Stimulated activated CD4-positive, alpha-beta T cell treated with anti-CD3 and anti-CD28 coated beads, Interleukin-1b, Interleukin-23, amount 100 ng/mL, for 48 hours (primary cell): ENCODE results near the gene MPG.

Experiments
- DNase-seq: peaks from one replicate; pipeline ENCODE4 v3.0.0-alpha.2; 2020

MPG gene

DNA sequence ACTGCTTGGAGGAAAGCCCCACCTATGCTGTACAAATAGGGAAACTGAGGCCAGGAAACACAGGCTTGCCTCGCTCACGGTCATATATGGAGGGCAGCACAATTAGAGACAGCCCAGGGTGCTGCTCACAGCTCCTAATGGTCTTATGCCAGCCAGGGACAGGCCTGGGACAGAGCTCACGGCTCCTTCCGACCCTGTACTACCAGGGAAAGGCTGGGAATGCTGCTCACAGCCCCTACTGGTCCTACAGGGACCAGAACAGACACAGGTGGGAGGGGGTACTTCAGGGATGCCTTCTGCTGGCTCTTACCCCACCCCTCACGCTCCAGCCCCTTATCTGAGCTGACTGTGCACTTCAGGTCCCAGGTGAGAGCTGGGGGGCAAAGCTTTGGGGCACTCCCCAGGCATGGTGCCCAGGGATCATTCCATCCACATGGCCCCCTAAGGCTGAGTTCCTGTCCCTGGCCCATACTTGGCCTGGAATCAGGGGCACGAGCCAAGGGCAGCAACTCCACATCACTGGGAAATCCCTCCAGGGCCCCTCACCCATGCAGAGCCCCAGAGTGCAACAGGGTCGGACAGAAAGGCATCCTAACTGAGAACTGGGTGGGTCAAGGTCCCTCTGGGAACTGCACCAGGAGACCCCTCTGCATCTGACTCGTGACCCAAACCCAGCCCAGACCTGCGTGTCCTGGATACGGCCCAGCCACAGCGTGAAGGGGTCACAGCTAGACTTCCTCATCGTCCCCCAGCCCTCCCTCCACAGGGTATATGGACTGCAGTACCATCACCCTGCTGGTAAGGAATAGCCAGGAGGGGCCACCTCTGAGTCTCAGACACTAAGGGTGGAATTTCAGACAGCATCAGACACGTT is 11.5 kb upstream of the MPG start:
- no peak for DNase-seq

DNA sequence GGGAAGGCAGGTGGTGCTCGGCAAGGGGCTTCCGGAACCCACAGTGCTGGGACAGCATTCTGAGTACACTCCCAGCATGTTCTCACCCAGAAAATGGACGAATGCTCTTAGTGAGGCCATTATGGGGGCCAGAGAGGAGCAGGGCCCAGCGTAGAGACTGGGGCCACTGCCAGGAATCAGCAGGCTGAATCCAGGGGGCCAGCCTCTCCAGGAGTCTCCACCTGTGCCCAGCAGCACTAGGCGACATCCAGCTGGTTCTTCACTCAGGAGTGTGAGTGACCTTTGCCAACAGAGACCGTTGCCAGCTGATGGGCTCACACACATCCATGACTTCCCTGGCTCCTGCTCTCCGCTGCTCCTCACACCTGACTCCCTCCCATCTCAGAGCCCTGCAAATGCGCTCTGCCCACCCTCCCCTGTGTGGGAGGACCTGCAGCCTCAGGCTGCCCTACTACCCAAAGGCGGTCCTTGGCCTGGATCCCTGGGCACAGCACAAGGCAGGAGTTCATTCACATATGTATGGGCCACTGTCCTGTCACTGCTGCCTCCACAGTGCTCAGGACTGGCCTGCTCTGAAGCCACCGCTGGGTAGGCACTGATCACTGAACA is 10.7 kb upstream of the MPG start:
- DNase-seq, result no peak

DNA sequence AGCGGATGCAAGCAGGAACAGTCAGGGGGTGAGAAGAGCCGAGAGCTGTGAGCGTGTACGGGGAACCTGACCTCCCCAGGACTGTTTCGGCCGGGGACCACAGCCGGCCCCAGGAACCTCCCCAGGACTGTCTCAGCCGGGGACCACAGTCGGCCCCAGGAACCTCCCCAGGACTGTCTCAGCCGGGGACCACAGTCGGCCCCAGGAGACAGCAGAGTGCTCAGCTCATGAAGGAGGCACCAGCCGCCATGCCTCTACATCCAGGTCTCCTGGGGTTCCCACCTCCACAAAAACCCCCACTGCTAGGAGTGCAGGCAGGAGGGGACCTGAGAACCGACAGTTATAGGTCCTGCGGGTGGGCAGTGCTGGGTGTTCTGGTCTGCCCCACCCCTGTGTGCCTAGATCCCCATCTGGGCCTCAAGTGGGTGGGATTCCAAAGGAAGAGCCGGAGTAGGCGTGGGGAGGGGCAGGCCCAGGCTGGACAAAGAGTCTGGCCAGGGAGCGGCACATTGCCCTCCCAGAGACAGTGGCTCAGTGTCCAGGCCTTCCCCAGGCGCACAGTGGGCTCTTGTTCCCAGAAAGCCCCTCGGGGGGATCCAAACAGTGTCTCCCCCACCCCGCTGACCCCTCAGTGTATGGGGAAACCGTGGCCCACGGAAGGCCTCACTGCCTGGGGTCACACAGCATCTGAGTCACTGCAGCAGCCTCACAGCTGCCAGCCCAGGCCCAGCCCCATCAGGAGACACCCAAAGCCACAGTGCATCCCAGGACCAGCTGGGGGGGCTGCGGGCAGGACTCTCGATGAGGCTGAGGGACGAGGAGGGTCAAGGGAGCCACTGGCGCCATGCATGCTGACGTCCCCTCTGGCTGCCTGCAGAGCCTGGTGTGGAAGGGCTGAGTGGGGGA is 9.9 kb upstream of the MPG start:
- DNase-seq, result no peak

DNA sequence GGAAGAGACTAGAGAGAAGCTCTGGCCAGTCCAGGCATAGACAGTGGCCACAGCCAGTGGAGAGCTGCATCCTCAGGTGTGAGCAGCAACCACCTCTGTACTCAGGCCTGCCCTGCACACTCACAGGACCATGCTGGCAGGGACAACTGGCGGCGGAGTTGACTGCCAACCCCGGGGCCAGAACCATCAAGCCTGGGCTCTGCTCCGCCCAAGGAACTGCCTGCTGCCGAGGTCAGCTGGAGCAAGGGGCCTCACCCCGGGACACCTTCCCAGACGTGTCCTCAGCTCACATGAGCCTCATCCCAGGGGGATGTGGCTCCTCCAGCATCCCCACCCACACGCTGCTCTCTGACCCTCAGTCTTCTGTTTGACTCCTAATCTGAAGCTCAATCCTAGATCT is 8.8 kb upstream of the MPG start:
- no peak for DNase-seq

DNA sequence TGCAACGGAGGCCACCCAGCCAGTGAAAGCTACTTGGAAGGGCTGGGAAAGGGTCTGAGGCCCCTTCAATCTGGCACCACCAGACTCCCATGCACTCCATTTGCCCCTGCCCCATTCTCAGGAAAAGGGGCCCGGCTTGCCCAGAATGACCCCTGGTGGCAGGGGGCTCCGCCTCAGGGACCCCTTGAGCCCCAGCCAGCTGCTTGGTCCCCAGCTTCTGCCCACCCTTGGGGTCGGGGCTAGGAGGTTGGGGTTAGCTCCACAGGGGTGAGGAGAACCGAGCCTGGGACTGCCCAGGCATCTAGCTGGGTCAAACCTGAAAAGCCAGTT is 6.8 kb upstream of the MPG start:
- no peak for DNase-seq

DNA sequence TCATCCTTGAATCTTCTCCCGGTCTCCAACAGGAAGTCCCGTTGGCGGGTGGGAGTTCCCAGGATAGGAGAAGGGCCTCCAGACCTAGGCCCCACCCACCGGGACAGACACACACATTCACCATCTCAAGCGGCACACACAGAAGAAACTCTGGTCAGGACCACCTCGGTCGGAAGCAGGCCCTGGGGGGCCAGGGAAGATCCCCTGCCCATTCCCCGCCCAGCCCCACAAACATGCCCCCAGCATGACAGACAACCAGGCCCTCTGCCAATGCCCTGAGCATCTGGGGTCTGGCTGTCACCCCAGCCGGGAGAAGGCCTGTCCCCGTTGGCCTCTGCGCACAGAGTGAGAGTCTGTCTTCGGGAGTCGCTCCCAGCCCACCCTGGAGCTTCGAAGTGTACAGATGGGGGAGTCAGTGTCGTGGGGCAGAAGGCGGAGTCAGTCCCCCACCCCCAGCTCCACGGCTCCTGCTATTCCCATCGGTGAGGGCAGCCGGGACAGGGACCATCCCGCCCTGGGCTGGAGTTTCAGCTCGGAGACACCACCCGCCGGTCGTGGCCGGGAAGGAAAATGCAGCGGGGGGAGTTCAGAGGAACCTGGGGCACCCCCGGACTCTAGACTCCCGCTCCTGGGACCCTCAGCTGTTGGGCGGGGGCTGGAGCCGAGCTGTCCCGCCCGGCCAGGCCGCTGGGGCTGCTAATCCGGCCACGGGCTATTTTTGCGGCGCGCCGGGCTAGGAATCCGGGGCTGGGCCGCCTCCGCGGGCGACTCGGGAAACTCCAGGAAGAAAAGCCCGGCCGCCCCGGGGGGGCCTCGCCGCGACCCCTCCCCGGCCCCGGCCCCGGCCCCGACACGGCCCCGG is 6.3 kb upstream of the MPG start:
- no peak for DNase-seq

DNA sequence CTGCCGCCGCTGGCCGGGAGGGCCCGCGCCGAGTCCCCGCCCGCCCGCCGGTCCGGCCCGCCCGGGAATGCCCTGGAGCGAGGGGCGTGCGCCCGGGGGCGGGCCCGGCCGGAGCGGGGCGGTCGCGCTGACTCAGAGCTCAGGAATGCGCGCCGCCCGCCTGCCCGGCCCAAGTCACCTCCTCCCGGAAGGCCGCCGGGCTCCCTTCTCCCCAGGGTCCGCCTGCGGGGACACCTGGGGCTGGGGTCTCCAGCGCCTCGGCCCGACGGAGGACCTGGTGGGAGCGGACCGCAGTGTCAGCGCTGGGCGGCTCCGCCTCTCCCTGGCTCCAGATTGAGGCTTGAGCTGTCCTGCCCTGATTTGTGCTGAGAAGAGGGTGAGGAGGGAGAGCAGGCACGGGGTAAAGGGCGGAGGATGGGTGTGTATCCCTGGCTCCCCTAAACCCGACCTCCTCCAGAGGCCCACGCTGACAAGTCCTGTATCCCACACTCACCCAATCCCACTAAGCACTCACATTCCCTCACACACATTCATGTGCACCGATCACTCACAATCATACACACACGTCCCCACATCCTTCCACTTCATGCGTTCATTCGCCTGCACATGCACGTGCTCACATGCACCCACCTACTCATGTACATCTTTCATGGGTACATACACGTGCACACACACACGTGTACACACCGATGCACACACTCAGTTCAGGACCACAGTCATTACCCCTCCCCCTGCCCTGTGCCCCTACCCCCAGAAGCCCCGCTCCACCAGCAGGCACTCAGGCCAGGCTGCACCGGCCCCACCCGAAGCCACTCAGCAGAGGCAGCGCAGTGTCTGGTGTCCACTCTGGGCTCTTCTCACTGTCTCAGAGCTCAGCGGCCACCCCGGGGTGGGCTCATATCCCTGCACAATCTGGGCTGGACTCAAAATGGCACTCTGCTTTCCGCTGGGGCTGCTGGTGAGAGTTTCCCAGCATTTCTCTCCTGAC is 5.2 kb upstream of the MPG start, which contains the start of gene RHBDF1:
TSS of gene RHBDF1 (minus strand) at position 71 of the 988 bp plus-strand sequence. CDS start 7,616 bp downstream, outside the sequence.
- DNase-seq, result no peak

DNA sequence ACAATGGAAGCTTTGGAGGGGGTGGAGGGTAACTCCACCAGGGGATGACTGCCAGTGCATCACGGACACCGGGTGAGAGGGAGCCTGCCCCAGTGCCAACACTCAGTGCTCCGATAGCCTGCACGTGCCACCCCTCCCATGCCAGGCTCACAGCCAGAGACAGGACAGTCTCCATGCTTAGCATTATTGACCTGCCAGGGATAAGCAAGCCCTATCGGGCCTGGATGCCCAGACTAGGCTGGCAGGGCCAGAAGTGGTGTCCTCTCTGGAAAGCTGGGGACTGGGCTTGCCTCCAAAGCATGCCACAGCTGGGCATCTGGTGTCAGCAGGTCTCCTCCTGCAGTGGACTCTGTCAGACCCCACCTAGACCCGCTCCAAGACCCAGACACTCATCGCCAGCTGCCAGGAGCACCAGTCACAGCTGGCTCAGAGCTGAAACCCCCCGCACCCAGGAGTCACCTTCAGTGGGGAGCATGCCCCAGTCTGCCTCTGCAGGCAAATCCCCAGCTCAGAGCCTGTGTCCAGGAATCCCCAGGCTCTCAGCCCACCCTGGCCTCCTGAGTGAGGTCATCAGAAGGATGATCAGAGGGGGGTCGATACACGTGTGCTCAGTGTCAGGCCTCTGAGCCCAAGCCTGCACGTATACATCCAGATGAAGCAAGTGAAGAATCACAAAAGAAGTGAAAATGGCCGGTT is 3.8 kb upstream of the MPG start:
- no peak for DNase-seq

DNA sequence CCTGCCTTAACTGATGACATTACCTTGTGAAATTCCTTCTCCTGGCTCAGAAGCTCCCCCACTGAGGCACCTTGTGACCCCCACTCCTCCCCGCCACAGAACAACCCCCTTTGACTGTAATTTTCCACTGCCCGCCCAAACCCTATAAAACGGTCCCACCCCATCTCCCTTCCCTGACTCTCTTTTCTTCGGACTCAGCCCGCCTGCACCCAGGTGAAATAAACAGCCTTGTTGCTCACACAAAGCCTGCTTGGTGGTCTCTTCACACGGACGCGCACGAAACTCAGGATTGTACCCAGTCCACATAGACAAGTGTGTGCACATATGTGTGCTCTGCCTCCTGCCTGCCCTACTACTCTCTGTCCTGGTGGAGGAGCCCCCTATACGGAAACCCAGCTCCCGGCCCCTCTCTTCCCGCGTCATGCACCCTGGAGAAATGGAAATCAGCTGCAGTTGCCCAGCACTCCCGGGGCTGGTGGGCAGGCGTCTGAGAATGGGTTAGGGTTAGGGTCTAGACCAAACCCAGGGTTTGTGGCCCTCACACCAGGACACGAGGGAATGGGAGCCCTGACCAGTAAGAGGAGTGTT is 3.2 kb upstream of the MPG start:
- no peak for DNase-seq

DNA sequence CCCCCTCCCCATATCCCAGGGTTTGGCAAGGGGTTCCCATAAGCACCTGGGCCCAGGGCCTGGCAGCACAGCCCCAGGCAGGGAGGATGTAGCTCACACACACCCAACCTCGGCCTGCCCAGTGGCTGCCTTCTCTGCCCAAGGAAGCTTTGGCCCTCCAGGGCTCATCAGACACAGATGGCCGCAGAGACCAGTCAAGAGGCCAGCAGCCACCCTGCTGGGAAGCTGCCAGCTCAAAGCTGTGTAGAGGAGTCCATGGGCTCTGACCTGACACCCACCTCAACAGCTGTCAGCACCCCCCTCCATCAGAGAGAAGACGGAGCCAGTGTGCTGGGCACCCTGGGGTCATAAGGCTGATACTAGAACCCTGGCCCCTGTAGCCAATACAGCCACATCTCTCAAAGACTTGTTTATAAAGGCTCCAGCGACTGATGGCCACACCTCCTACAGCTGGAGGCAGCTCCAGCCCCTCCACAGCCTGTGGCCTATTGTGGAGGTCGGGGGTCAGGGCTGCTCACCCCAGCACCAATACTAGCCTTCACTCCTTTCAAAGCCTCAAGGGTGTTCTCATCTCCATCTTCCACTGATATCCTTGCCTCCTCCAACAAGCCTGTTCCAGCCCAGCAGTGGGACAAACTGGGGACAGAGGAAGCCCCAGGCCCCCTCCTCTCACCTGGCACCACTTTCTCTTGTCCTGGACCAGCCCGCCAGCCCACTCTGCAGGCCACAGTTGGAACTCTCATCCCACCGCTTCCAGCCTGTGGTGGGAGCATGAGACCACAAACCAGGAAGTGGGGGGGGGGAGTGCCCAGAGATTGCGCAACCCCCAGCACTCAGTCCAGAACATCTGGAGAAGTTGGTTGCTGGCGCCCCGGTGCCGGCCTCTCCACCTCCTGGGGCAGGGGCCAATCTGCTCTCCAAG is 2.2 kb upstream of the MPG start:
- no peak for DNase-seq

DNA sequence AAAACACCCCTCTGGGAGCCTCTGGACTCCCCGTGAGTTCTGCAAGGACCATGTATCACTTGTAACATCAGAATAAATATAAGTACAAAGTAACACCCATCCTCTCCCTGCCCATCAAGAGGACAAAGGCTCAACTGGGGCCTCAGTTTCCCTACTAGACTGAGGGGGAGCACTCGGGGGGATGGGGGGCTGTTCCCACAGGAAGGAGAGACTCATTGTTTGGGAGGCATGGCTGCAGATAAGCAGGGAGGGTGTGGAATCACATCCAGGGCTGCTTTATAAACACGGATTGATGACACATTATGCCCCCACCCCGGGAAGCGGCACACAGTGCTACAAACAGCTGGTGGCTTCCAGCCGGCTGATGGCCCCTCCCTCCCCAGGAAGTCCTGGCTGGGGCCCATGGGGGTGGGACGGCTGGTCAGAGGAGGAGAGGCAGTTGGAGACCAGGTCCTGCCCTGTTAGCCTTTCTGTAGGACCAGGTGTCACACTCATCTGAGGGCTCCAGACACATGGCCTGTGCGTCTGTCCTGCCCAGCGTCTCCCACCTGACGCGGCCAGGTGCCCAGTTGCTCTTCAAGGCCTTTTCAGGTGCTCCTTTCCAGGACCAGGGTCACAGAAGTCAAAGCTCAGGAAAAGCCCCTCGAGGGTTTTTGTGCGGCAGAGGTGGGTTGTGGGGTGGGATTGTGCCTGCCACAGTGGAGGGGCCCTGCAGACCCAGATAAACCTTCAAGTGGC is 1.3 kb upstream of the MPG start:
- DNase-seq, result no peak

DNA sequence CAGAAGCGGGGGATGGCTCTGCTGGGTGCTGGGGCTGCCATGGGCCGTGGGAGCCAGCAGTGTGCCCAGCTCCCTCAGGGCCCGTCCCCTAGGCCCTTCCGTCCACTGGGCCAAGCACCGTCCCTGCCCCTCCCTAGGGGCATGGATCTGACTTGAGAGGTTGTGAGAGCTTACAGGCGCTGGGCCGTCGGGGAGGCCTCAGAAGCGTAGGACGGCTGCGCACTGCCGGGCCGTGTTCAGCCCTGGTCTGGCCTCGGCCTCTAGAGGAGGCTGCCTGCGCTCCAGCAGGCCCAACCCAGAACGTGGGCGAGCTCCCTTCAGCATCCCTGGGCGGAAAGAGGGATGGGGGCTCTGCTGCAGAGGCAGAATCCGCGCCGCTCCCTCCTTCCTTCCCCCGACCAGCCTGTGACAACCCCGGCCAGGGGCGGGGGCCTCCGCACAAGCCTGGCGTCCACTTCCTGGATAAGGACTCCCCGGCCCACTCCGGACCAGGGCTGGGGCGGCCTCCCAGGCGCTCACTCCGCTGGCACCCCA is 685 bp upstream of the MPG start:
- DNase-seq, result peak; percentile 29

DNA sequence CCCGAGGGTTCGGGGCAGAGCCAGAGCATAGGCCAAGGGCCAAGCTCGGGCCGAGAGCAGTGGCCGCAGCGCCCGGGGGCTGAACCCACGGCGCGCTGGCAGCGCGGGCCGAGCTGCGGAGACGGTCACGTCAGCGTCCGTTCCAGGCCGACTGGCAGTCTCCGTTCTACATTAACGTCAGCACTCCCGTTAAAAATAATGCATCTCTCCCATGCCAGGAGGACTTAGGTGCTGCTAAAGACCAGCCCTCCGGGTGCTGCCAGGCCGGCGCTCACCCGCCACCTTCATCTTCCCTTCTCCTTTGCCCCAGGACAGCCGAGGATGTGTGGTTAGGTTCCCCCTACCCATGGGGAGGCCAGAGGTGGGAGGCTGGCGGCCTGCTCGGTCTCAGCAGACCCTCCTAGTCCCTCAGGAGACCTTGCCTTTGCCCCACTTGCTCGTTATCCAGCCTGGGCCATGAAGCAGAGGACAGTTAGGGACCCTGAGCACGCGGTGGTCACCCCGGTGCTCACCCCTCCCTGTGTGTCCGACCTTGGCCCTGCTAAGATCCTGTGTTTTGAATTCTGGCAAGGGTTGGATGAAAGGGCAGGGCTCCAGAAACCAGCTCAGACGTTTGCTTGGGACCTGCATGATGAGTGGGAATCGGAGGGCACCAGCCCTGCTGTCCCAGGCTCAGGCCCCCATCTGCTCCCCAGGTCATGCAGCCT is 572 bp downstream of the MPG start:
- no peak for DNase-seq

DNA sequence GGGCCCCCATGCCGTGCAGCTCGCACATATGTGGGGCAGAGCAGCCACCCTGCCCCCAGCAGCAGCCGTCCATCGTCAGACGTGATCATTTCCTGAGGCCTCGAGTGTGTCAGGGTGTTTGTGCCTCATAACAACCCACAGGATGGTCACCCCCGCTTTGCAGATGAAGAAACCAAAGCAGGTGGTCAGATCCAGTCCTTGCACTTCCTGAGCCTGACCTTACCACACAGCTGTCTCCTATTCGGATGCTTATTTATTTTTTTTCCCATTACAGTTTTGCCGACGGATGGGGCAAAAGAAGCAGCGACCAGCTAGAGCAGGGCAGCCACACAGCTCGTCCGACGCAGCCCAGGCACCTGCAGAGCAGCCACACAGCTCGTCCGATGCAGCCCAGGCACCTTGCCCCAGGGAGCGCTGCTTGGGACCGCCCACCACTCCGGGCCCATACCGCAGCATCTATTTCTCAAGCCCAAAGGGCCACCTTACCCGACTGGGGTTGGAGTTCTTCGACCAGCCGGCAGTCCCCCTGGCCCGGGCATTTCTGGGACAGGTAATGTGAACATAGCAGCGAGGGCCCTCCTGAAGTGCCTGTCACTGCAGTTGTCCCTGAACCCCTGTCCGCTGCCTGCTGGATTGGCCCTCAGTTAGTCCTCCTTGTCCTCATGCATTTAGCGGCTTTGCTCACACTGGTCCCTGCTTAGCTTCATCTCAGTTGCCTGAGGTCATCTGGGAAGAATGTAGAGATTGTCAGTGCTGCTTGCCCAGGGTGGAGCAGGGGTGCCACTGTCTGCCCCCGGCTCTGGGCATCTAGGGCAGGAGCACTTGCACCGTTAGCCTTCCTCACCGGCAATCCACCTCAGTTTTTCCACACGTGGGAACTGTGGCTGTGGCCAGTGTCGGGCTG is 1.4 kb downstream of the MPG start:
- DNase-seq, result no peak

DNA sequence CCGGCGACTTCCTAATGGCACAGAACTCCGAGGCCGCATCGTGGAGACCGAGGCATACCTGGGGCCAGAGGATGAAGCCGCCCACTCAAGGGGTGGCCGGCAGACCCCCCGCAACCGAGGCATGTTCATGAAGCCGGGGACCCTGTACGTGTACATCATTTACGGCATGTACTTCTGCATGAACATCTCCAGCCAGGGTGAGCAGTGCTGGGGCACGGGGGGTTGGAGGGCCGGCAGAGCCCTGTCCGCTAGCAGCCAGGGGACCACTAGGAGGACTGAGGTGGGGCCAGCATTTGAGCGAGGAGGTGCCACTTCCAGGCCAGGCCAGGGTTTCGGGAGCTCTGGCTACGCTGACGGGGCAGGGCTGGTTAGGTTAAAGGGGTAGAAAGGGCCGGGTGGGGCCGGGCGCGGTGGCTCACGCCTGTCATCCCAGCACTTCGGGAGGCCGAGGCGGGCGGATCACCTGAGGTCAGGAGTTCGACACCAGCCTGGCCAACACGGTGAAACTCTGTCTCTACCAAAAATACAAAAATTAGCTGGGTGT is 5.1 kb downstream of the MPG start:
- no peak for DNase-seq
